DND-41 (cell line): ENCODE results near the gene CNTN5.

ENCODE experiments used
- CTCF ChIP-seq: IDR thresholded peaks from 2 replicates; pipeline ENCODE4 v1.5.1; 2012; ENCODE audit warnings: borderline replicate concordance, low read length, moderate library complexity, mild to moderate bottlenecking; ENCODE audit not compliant: poor library complexity, severe bottlenecking; ENCODE audit errors: extremely low read depth
- EZH2 ChIP-seq: IDR thresholded peaks from 3 replicates; pipeline ENCODE4 v1.6.1; 2012; ENCODE audit warnings: borderline replicate concordance, low read depth, mild to moderate bottlenecking, moderate library complexity, low read length, inconsistent platforms; ENCODE audit not compliant: severe bottlenecking

DNA sequence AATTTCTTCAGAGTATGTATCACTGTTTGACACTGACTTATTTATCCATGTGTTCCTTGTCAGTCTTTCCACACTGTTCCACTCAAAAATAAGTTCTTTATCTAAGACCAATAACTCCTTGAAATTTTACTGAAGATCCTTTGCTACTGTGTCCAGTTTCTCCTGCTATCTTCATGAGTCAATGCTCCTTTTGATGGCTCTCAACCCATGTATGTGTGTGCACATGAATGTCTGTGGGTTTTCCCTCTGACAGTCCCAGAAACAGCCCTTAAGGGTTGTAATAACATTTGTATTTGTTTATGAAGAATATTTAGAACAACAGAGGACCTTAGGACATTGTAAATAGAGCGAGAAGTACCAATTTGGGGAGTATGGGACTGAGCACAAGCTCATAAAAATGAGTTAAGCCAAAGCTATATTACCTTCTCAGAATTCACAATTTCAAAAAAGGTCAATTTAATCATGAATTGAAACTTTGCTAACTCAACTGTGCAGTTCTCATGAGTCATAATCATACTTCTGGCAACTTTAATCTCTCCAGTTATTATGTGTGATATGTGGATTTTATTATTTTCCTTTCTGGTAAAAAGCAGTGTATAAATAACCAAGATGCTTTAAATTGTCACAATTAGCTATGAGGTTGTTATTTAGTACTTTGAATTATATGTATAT is 533.6 kb downstream of the CNTN5 start:
- TF ChIP-seq CTCF (no peak), EZH2 (no peak)
